SK-N-MC (cell line): ENCODE measurements around the gene ZMYM2.

ENCODE experiments used
- EZH2 ChIP-seq: fragments of 200-600 bp; sonication (generic); IDR thresholded peaks from one replicate; pipeline ENCODE4 v1.6.1; 2017; ENCODE audit warnings: antibody characterized with exemption
- FOXP2 ChIP-seq: optimal IDR thresholded peaks from 2 replicates; pipeline ENCODE3; 2011; ENCODE audit warnings: mild to moderate bottlenecking, moderate library complexity; ENCODE audit not compliant: insufficient read depth; ENCODE audit errors: extremely low read length, control extremely low read depth
- POLR2AphosphoS5 ChIP-seq: IDR thresholded peaks from 2 replicates; pipeline ENCODE4 v1.6.1; 2012; ENCODE audit warnings: mild to moderate bottlenecking, low read depth, low read length, borderline replicate concordance

DNA sequence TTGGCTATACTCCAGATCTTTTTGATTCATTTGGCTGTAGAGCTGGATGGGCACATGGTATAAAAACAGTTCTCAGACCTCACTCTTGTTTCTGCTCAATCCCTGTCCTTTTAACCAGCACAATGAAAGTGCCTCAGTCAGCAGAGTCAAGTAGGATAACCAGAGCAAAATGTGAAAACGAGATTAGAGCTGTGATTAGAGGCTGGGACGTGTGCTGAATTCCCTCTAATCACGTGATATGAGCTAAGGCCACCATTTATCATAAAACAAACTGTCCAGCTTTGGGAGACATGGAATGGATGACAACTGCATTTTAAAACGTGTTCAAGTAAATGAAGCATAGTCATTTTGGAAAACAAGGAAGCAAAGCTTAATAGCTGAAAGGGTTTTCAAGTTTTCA, 148.2 kb downstream of the ZMYM2 start:
- TF ChIP-seq EZH2 (no peak), POLR2AphosphoS5 (no peak), FOXP2 (no peak)
